Kidney (tissue), 14 donors: ENCODE results near the gene XYLT1. TPM values are rescaled to one million over a fixed set of nuclear protein-coding genes. Genes with fewer than 3 reads are reported as not detected.

Experiments used
- DNase-seq, 5 donors: peaks; one replicate each; pipeline ENCODE4 v3.0.0-alpha.2; 2013 to 2020
- FAIRE-seq: peaks from 2 replicates; lab custom pipeline; 2012; peaks lifted over from hg19 to GRCh38; lab: Jason Lieb, UNC
- H3K27ac ChIP-seq, 2 donors: one replicate each; pipeline ENCODE4 v1.7.0; 2013; ENCODE audit warnings: low read depth in 2 of 2, low read length in 2 of 2, inconsistent platforms in 1 of 2
- H3K27me3 ChIP-seq: one replicate; pipeline ENCODE4 v1.7.1; 2013; ENCODE audit warnings: low read length, inconsistent platforms; ENCODE audit not compliant: control insufficient read depth, insufficient read depth
- H3K36me3 ChIP-seq, 3 donors: one replicate each; pipeline versions ENCODE4 v1.7.0 to v1.7.1; 2013; ENCODE audit warnings: low read length in 3 of 3, control low read depth in 1 of 3, inconsistent platforms in 1 of 3; ENCODE audit not compliant: insufficient read depth in 3 of 3, control insufficient read depth in 2 of 3
- H3K4me1 ChIP-seq, 3 donors: one replicate each; pipeline versions ENCODE4 v1.7.0 to v1.7.1; 2013; ENCODE audit warnings: low read length in 3 of 3, inconsistent platforms in 1 of 3, low read depth in 1 of 3; ENCODE audit not compliant: control insufficient read depth in 2 of 3, insufficient read depth in 2 of 3
- H3K4me3 ChIP-seq, 3 donors: one replicate each; pipeline versions ENCODE4 v1.7.0 to v1.8.1; 2013; ENCODE audit warnings: low read length in 3 of 3, control low read depth in 1 of 3, inconsistent platforms in 1 of 3
- H3K9ac ChIP-seq, 3 donors: one replicate each; pipeline versions ENCODE4 v1.7.0 to v1.7.1; 2013; ENCODE audit warnings: low read length in 3 of 3, control low read depth in 1 of 3, inconsistent platforms in 1 of 3
- H3K9me3 ChIP-seq, 3 donors: one replicate each; pipeline versions ENCODE4 v1.7.0 to v1.7.1; 2013; ENCODE audit warnings: low read length in 3 of 3, control low read depth in 1 of 3, inconsistent platforms in 1 of 3; ENCODE audit not compliant: control insufficient read depth in 2 of 3, insufficient read depth in 1 of 3
- intact Hi-C: fragments of 100-400 bp; cut with DNase I; formaldehyde crosslinking; loops from one replicate; pipeline ENCODE4 v1.11.1; 2022
- polyA plus RNA-seq: library from polyadenylated mRNA; stranded (reverse); fragments of 350-450 nt; fragmentation: Illumina TruSeq; extraction: RNeasy Lipid Tissue Mini Kit (QIAGEN cat#74804); gene quantifications from one replicate; pipeline ENCODE4 v1.2.3, GENCODE V29; 2014; ENCODE audit warnings: low read depth, low replicate concordance; ENCODE audit not compliant: insufficient read depth
- total RNA-seq: library from RNA; stranded (reverse); fragmentation: NEBNext Ultra II Directional; extraction: Animal tissue kit (Norgen Biotek cat#: 25700); gene quantifications from one replicate; pipeline ENCODE4 v1.2.1, GENCODE V29; 2021
- TF ChIP-seq, protein P1 (sequence below): IDR thresholded peaks from 3 replicates; pipeline ENCODE4 v1.5.1; 2012; ENCODE audit warnings: mild to moderate bottlenecking, moderate library complexity, borderline replicate concordance; ENCODE audit not compliant: insufficient read depth; ENCODE audit errors: extremely low read depth
- donor health status: control.
- donor health status: control.
- donor health status: control.
- donor health status: control.
- donor health status: control.
- donor health status: DM: yes; HTN: yes; CAD: no.
- donor health status: Normal renal cell carcinoma (clear cell type).

The XYLT1 gene
- total and polyA plus RNA-seq, 2 donors from 2014 or later, result 0.52 to 7.6 TPM

DNA sequence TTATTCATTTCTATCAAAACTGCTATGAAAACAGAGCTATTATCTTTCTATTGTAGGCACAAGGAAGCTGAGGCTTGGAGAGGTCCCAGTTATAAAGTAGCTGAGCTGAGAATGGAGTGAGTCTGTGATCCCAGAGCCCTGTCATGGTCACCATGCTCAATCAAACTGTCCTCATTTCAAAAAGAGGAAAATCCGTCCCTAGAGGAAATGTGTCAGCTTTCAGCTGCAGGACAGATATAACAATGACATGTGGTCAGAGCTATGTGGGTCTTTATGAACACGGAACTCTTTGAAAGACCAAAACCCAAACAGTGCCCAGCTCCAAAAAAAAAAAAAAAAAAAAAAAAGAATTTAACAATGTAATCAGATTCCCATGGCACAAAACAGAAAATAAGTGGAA, 266.1 kb downstream of the XYLT1 start:
- H3K4me3 ChIP-seq, result no peak overlapping the region
- peaks cover 0 to 4% (median 0%) of the 10 kb centered on the region in 3 donors for H3K4me1 ChIP-seq
- H3K27me3 ChIP-seq, result no peaks in the 10 kb centered on the region
- H3K9ac ChIP-seq, result no peak overlapping the region
- H3K27ac ChIP-seq, result no peak overlapping the region
- no peaks in the 10 kb centered on the region for H3K9me3 ChIP-seq
- DNase-seq, result no peak
- FAIRE-seq, result no peak
- no peaks in the 10 kb centered on the region for H3K36me3 ChIP-seq
- intact Hi-C loops, result no loop called here
- TF ChIP-seq, protein P1, sequence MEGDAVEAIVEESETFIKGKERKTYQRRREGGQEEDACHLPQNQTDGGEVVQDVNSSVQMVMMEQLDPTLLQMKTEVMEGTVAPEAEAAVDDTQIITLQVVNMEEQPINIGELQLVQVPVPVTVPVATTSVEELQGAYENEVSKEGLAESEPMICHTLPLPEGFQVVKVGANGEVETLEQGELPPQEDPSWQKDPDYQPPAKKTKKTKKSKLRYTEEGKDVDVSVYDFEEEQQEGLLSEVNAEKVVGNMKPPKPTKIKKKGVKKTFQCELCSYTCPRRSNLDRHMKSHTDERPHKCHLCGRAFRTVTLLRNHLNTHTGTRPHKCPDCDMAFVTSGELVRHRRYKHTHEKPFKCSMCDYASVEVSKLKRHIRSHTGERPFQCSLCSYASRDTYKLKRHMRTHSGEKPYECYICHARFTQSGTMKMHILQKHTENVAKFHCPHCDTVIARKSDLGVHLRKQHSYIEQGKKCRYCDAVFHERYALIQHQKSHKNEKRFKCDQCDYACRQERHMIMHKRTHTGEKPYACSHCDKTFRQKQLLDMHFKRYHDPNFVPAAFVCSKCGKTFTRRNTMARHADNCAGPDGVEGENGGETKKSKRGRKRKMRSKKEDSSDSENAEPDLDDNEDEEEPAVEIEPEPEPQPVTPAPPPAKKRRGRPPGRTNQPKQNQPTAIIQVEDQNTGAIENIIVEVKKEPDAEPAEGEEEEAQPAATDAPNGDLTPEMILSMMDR, result no peak

- FAIRE-seq, result no peak
- Histone ChIP-seq H3K9ac (no peak overlapping the region), H3K27ac (no peak overlapping the region), H3K27me3 (no peaks in the 10 kb centered on the region), H3K4me3 (no peak overlapping the region), H3K4me1 (peaks cover 0 to 4% (median 0%) of the 10 kb centered on the region in 3 donors), H3K9me3 (no peaks in the 10 kb centered on the region), H3K36me3 (no peaks in the 10 kb centered on the region)
- TF ChIP-seq, protein P1, result no peak
- no peak for DNase-seq
- intact Hi-C loops, result no loop called here
Observed at GRCh38 chr16:17204206-17204605, 266.6 kb downstream of the XYLT1 start.

DNA sequence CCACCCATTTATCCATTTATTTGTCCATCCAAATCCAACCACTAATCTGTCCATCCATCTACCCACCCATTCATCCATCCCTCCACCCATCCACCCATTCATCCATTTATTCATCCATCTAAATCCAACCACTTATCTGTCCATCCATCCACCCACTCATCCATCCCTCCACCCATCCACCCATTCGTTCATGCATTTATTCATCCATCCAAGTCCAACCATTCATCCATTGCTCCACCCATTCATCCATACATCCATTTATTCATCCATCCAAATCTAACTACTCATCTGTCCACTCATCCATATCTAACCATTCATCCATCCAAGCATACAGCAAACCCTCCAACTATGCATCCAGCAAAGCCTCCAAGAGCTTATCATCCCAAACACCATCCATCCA, 267.3 kb downstream of the XYLT1 start:
- Histone ChIP-seq H3K27ac (no peak overlapping the region), H3K4me1 (peaks cover 0 to 4% (median 0%) of the 10 kb centered on the region in 3 donors), H3K9ac (no peak overlapping the region), H3K9me3 (no peaks in the 10 kb centered on the region), H3K4me3 (no peak overlapping the region), H3K36me3 (no peaks in the 10 kb centered on the region), H3K27me3 (no peaks in the 10 kb centered on the region)
- intact Hi-C loops, result no loop called here
- TF ChIP-seq, protein P1, result no peak
- FAIRE-seq, result no peak
- no peak for DNase-seq

- no peaks in the 10 kb centered on the region for H3K27me3 ChIP-seq
- TF ChIP-seq, protein P1, result no peak
- intact Hi-C loops, result no loop called here
- no peaks in the 10 kb centered on the region for H3K4me1 ChIP-seq
- H3K27ac ChIP-seq, result no peak overlapping the region
- DNase-seq (no peak), FAIRE-seq (no peak)
- no peaks in the 10 kb centered on the region for H3K36me3 ChIP-seq
- no peaks in the 10 kb centered on the region for H3K9me3 ChIP-seq
- H3K4me3 ChIP-seq, result no peak overlapping the region
- no peak overlapping the region for H3K9ac ChIP-seq
Observed at GRCh38 chr16:17199135-17199534, 271.6 kb downstream of the XYLT1 start.
